COLO829 (cell line): ENCODE data around the gene ACTN2.
"Not testable (repeated sequence)": the region's sequence is repeated elsewhere in the genome, so short reads cannot be mapped to it uniquely, and the experiment has no call there.

Experiments used
- DNase-seq: peaks from one replicate; pipeline ENCODE4 v3.0.0; 2012; ENCODE audit warnings: low spot score

The ACTN2 gene

DNA sequence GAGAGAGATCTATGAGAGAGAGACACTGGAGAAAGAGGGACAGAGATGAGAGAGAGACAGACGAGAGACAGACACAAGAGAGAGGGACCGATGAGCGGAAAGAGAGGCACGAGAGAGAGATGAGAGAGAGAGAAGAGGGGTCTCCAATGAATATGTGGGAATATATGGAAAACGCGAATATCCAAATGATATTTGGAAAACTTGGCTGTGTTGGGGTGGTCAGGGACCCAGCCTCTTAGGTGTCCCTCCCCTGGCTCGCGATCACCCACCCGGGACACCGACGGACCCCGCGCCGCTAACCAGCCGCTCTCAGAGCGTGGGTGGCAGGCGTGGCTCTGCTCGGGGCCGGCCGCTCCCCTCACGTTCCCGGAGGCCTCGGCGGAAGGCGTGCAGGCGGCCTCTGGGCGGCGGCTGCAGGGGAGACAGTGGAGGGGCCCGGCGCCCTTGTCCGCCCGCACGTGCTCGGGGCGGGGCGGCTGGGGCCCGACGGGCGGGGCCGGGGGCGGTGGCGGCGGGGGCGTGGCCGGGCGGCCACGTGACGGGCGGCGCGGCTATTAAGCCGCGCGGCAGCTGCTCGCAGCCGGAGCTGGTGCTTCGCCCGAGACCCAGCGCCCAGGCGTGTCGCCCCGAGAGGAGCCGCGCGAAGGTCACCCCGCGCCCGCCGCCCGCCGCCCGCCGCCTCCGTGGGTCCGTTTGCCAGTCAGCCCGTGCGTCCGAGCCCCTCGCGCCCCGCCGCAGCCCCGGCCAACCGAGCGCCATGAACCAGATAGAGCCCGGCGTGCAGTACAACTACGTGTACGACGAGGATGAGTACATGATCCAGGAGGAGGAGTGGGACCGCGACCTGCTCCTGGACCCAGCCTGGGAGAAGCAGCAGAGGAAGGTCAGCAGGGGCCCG, at the start of gene ACTN2:
ACTN2 (plus strand) TSS at position 583 of the 898 bp plus-strand sequence; CDS start at position 758, 175 bp downstream.
- DNase-seq = peak; percentile 26

DNA sequence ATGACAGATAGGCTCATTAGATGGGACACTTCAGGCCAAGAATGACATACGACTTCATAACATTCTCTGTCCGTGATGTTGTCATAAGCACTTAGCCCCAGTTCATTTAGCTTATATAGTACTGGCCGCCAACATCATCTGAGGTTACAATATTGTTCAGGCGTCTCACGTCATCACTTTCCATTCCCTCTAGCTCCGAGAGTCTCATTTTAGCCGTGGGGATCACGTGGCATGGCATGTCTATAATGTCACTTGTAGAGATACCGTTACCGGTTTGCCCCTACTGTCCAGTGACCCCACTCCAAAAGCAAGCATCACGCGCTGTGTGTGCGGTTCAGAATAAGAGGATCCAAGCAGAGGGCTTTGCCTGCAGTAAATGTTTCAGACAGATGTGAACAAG, 47.4 kb upstream of the ACTN2 start:
- no peak for DNase-seq

DNA sequence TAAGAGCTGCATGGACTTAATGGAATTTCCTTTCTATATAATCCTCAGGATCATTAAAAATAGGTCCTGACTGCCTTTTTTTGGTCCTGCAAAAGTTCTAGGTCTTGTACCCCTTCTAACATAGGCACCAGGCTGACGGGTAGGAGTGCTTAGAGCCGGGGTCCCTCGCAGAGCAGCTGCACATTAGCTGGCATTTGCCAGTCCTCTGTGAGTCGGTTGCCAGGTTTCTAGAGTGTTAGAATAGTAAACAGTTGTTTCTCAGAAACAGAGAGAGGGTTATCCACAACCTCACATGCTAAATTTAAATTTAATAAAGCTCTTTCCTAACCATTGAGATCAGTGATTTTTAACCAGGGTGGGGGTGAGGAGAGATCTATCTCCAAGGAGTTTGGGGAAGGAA, 46.6 kb upstream of the ACTN2 start:
- no peak for DNase-seq

DNA sequence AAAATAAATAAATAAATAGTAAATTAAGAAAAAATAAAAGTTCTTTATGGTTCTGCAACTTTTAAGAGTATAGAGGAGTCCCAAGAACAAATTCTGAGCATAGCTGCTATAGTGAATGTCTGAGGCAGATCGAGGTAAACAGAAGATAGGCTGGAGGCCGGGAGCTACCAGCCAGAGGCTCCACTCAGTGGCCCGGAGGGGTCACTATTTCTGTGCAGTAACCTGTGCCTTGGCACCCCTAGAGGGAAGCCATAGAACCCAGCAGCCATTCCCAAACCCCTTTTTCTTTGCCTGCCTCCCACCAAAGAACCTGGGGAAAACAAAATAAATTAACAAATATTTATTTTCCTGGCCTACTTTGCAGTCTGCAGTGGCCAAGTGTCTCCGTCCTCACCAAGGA, 43.5 kb upstream of the ACTN2 start:
- DNase-seq = no peak

DNA sequence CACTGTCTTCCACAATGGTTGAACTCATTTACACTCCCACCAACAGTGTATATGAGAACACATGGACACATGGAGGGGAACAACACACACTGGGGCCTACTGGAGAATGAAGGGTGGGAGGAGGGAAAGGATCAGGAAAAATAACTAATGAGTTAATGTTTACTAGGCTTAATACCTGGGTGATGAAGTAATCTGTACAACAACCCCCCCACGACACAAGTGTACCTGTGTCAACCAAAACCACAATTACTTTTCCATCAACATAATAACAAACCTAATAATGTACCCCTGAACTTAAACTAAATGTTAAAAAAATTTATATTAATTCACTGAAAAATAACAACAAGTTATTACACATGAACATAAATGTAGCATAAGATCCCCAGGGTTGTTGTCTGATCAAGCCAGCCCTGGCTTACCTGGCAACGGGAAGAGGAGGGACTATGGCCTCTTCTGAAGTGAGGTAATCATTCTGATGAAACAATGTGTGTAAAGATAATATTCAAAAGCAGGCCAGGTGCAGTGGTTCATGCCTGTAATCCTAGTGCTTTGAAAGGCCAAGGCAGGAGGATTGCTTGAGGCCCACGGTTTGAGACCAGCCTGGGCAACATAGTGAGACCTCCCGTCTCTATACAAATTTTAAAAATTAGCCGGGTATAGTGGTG, 41.2 kb upstream of the ACTN2 start:
- DNase-seq = no peak

DNA sequence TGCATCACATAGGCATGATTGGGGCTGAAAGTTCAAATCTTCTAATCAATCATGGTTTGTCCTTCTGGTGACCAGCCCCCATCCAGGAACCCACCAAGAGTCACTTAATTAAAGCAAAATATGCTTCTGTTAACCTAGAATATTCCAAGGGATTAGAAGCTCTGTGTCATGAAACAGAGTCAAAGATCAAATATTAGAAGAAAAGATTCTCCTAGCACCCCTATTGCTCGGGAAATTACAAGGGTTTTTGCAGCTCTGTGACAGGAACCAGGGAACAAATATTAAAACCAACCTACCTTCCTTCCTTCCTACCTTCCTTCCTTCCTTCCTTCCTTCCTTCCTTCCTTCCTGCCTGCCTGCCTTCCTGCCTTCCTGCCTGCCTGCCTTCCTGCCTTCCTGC, 31.8 kb upstream of the ACTN2 start:
- DNase-seq = no peak

DNA sequence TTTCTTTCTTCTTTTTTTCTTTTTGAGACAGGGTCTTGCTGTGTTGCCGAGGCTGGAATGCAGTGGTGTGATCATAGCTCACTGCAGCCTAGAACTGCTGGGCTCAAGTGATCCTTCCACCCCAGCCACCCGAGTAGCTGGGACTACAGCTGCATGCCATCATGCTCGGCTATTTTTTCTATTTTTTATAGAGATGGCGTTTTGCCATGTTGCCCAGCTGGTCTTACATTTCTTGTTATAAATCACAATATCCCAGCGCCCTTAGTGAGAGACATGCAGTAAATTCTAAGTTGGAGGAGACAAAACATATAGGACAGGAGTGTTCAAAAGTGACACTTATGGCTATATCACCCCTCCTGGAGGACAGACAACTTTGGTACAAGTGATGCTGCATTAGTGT, 31.3 kb upstream of the ACTN2 start:
- DNase-seq = no peak

DNA sequence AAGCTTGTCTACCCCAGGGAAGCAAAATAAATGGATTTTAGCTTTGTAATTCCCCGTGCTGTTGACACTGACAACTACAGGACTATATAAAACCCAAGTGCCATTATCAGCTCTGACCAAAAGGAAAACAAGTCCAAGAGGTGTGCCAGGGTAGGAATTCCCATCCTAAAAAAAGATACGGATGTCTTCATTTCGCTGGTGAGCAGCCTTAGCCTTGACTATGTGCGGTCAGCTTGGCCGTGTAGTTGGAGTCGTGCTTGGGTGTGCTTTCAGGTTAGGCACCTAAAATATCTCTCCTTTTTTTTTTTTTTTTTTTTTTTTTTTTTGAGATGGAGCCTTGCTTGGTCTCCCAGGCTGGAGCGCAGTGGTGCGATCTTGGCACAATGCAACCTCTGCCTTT, 28.9 kb upstream of the ACTN2 start:
- DNase-seq = no peak

DNA sequence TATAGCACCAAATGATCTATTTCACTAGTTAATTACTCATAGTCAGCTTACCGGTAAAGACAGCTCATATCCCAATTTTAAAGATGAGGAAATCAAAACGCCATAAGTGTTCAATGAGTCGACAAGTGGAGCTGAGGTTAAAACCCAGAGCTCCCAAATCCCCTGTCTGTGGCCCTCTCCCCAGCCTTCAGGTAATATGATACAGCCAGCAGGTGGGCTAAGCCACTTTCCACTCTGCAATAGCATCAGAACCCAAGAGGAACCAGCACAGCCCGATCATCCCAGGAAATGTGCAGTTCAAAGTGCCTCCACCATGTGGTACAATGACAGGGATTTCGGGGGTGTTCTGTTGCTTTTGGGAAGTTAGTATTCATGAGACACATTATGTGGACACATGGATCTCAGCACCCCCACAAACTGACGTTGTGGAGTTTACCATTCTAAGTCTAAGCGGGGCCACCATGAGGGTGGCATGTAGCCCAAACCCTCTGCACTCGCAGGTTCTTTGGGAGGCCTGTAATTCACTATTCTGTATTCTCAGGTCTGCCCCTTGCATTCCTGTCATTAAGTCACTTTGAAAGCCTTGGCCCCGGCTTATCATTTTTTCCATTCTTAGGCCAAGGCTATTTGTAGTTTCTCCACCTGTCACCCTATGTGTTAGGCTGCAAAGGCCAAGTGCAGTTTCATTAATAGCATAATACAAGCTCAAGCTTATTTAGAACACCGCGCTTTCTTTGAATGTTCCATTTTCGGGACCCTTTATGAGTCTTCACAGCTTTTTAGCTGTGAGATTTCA, 26.3 kb upstream of the ACTN2 start:
- no peak for DNase-seq

DNA sequence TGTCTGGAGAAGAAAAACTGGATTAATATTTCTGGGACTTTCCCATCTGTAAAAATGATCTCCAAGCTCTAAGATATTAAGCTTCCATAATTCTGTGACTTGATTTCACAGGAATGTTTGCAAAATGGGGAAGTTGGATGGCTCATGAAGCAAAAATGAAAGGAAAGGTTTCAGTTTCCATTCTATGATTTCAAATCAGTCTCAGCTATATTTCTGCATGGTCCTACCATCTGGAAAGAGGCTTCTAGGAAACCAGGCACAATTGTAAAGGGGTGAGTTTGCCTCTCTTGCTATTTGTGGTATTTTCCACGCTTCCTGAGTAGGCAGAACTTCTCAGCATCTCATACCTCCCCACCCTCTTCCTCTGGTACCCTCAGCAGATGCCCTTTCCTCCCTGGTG, 22.4 kb upstream of the ACTN2 start:
- no peak for DNase-seq

DNA sequence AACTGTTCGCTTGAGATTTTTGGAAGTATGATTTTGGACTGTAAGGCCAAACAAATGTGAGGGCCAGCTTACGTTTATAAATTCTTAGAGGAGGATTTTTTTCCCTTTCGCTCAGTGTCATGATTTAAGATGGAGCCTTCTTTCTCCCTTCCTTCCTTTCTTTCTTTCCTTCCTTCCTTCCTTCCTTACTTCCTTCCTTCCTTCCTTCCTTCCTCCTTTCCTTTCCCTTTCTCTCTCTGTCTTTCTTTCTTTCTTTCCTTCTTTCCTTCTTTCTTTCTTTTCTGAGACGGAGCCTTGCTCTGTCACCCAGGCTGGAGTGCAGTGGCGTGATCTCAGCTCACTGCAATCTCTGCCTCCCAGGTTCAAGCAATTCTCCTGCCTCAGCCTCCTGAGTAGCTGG, 17.4 kb upstream of the ACTN2 start:
- DNase-seq = not testable (repeated sequence)

DNA sequence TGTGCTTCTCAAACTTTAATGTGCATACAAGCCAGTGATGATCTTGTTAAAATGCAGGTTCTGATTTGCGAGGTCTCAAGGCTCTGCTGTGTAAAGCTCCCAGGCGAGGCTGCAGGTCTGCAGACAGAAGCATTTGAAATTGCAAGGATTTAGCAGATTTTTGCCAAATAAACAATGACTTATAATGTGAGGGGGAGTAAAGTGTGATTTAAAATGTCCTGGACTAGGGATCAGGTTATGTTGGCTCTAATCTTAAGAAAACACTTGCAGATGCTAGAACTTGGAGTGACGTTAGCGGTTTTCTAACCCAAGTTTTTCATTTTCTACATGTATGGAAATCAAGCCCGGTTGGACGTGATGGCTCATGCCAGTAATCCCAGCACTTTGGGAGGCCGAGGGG, 16.2 kb upstream of the ACTN2 start:
- no peak for DNase-seq

DNA sequence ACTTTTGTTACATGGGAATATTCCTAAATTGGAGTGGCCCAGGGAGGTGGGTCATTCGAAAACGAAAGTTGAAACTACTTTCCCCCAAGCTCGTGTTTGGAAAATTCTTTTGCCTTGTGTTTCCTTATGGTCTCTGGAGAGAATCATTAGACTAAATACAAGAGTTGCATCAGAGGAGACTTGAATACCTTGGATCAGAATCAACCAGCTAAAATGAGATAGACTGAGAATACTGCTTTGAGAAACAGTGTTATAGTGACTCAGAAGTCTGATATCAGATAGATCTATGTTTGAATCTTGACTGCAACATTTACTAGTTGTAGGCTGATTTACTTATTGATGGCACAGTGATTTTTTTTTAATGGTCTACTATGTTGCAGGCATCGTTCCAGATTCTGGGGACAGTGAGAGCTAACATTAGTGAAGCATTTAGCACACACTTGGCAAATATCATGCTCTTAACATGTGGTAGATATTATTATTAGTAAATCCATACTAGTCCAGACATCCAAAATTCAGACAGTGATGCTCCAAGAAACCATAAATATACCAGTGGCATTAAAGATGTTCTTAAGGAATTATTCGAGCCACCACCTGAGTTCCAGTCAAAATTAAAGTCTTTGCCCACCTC, 12.9 kb upstream of the ACTN2 start:
- no peak for DNase-seq

DNA sequence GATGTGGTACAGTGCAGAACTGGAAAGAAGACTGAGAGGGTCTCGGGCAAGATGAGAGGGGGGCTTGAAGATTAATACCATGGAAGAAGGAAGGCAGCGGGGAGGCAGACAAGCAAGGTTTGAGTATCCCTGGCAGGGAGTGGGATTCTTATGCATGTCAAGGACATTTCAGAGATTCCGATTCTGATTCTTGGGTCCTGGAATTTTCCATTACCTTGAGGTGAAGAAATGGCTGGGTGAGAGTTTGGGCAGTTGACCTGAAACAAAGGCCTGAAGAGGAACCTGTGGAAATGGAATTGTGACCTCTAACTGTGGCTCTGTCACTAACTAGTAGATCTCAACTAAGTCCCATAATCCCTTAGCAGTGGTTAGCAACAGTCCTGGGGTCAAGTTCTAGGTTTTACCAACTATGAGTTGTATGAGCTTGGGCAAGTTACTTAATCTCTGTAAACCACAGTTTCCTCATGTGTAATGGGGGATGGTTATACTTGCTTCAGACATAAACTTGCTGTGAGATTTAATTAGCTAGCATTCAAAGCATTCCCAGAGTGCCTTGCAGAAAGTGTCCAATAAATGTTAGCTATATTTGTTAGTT, 8.6 kb upstream of the ACTN2 start:
- no peak for DNase-seq

DNA sequence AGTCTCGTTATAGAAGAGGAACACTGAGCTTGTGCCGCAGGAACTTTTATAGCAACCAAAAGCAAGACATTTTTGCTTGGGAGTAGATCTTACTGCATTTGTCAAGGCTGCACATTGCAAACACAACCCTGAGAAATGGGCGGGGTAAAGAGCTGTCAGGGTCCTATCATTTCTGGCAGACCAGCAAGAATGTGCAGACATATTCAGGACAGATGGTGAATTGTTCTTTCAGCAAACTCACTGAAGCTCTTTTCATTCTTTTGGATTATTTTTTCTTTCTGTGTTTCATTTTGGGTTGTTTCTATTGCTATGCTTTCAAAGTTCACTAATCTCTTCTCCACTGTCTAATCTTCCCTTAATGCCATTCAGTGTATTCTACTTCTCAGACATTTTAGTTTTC, 5.1 kb upstream of the ACTN2 start:
- peak; percentile 63 for DNase-seq

DNA sequence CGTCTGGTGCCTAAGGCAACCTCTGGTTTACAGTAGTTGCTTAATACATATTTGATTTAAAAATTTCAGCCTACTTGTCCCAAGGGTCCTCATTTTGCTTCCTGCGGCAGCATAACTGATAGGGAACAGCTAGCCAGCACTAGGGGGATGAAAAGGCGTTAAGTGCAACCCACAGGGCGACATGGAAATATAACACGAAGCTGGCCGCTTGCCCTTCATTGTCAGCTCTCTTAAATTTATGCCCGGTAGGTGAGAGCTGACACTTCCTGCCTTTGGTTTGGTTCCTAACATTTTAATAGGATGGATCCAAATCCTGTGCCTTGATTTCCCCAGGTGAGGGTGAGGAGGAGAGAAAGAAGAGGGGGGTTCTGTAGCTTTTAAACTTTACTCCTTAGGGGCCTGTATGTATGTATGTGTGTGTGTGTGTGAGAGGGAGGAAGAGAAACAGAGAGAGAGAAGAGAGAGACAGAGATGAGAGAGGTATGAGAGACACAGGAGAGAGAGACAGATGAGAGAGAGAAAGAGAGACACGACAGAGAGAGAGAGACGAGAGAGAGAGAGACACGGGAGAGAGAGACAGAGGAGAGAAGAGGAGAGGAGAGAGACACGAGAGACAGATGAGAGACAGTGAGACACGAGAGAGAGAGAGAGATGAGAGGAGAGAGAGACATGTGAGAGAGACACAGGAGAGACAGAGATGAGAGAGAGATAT, 938 bp upstream of the ACTN2 start:
- DNase-seq = no peak

DNA sequence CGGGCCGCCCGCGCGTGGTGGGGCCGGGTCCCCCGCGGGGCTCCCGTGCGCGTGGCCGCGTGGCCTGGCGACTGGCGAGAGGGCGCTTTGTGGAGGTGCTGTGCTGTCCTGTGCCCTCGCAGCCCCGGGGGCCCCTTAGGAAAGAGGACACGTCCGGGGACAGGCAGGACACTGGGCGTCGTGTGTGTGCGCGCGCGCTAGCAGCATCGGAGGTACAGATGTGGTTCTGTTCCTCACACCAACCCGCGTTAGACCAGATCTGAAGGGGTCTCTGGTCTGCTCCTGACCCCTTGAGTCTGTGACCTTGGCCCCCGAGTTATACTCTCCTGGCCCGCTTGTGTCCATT, 489 bp downstream of the ACTN2 start:
- no peak for DNase-seq

DNA sequence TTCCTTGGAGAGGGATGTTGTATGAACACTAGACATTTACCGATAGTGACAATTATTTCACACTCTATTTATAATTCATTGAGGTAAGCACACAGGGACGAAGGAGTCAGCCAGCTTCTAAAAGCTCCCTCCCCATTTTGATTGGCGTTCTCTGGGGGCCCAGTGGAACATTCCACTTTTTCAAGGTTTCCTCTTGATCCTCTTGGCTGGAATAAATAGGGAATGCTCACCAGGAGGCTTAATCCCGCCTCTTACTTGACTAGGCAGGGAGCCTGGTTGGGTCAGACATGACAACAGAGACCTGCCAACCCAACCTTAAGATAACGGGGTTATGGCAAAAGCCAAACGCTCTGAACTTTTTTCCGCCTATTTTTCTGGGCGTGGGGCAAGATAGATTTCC, 974 bp downstream of the ACTN2 start:
- DNase-seq = no peak

DNA sequence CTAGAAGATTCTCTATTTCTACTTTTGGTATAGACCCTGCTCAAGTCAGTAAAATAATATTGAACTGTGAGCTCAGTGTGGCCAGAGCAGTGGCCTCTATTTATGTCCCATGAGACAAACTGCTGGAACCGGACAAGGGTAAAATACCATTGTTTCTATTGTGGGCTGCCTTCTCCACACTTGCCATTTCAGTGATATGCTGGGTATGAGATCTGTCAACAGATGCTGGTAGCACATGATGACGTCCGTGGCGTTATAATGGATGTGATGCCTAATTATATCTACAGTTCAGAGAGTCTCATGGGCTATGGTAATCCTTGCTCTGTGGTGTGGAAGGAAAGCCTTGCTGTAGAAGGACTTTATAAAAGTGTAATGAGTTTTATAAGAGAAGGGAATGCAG, 2.4 kb downstream of the ACTN2 start:
- DNase-seq = no peak

DNA sequence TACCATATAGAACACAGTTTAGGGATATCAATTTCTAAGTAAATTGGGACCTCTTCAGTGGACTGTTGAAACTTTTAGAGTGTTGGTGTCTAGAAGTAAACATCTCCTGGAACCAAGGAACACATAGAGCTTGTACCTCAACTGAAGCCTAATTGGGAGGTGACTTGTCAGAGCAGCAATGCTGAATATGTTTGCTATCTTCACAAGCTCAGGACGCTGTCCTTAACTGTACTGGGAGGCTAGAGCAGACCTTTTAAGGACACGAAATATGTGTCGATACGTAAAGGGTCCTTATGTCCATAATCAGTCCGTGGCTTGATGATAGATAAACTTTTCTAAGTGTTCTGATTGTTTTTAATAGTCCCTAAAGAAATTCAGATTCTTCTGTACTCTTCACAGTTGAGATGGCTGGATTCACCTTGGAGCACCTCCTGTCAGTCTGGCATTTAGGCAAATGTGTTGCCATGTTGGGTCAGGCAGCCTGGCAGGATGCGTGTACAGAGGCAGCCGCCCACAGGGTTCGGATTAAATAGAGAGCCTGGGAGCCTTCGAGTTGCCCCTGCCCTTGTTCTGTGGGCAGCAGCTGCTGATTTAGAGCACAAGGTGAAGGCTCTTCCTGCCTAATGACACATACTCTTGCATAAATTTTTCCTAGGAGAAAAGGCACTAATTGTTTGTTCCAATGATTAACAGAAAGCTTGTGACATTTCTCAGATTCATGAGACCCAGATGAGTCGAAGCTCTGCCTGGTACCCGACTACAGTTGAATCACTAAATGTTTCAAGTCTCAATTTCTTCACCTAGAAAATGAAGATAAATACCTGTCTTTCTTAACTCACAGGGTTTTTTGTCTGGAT, 3.6 kb downstream of the ACTN2 start:
- peak; percentile 34 for DNase-seq
